NOMO-1 treated with DMSO at 0.1 percent for 48 hours (cell line): Measurements from ENCODE around the gene FAM98A.

Source experiments
- DNase-seq: peaks from one replicate; lab custom pipeline; 2025; ENCODE audit not compliant: unreplicated experiment; lab: John Stamatoyannopoulos, UW

The FAM98A gene

GRCh38 chr2:33599175-33599942 is at the start of gene FAM98A:
FAM98A (minus strand) TSS chr2:33599299; CDS start chr2:33599221, 78 bp downstream.
- peak; percentile 97 for DNase-seq

GRCh38 chr2:33645861-33646260 is 46.8 kb upstream of the FAM98A start:
- DNase-seq, result no peak

GRCh38 chr2:33644215-33644614 is 45.1 kb upstream of the FAM98A start:
- no peak for DNase-seq

- DNase-seq, result no peak
Observed at GRCh38 chr2:33636001-33636400, 36.9 kb upstream of the FAM98A start.

- DNase-seq, result no peak
Observed at GRCh38 chr2:33634261-33634910, 35.3 kb upstream of the FAM98A start.

- DNase-seq, result no peak
Observed at GRCh38 chr2:33633315-33633714, 34.2 kb upstream of the FAM98A start.

- DNase-seq, result no peak
Observed at GRCh38 chr2:33632831-33633230, 33.7 kb upstream of the FAM98A start.

GRCh38 chr2:33628031-33628827 is 29.1 kb upstream of the FAM98A start:
- DNase-seq, result no peak

- DNase-seq, result peak; percentile 25
Observed at GRCh38 chr2:33619028-33619427, 19.9 kb upstream of the FAM98A start.

- DNase-seq, result no peak
Observed at GRCh38 chr2:33617989-33618388, 18.9 kb upstream of the FAM98A start.

GRCh38 chr2:33617401-33617800 is 18.3 kb upstream of the FAM98A start:
- no peak for DNase-seq

GRCh38 chr2:33616873-33617272 is 17.8 kb upstream of the FAM98A start:
- no peak for DNase-seq

- DNase-seq, result no peak
Observed at GRCh38 chr2:33614190-33614589, 15.1 kb upstream of the FAM98A start.

GRCh38 chr2:33607905-33608304 is 8.8 kb upstream of the FAM98A start:
- DNase-seq, result no peak

GRCh38 chr2:33607251-33607721 is 8.2 kb upstream of the FAM98A start:
- no peak for DNase-seq

- DNase-seq, result no peak
Observed at GRCh38 chr2:33606622-33607021, 7.5 kb upstream of the FAM98A start.

GRCh38 chr2:33606100-33606499 is 7.0 kb upstream of the FAM98A start:
- DNase-seq, result no peak

- DNase-seq, result no peak
Observed at GRCh38 chr2:33605056-33605455, 6.0 kb upstream of the FAM98A start.

- DNase-seq, result no peak
Observed at GRCh38 chr2:33603416-33603815, 4.3 kb upstream of the FAM98A start.

- DNase-seq, result no peak
Observed at GRCh38 chr2:33602201-33602830, 3.2 kb upstream of the FAM98A start.

GRCh38 chr2:33599943-33600192 is 769 bp upstream of the FAM98A start:
- DNase-seq, result no peak
